PFSK-1 (cell line): Measurements from ENCODE around the gene NRSN1.

Experiments
- POLR2AphosphoS5 ChIP-seq: IDR thresholded peaks from 2 replicates; pipeline ENCODE4 v1.6.1; 2012; ENCODE audit warnings: low read depth, mild to moderate bottlenecking, control low read depth, low read length, moderate library complexity
- REST ChIP-seq, 2 experiments: IDR thresholded peaks; 2 replicates each; pipeline versions ENCODE4 v1.6.1 to v1.8.0; 2011 to 2012; ENCODE audit warnings: low read depth in 2 of 2, low read length in 2 of 2, control low read depth in 1 of 2, inconsistent platforms in 1 of 2, mild to moderate bottlenecking in 1 of 2, moderate library complexity in 1 of 2; ENCODE audit not compliant: insufficient read depth in 1 of 2
- SIN3A ChIP-seq: IDR thresholded peaks from 2 replicates; pipeline ENCODE4 v1.6.1; 2012; ENCODE audit warnings: mild to moderate bottlenecking, low read length, moderate library complexity, borderline replicate concordance; ENCODE audit not compliant: insufficient read depth
- TAF1 ChIP-seq: IDR thresholded peaks from 2 replicates; pipeline ENCODE4 v1.6.1; 2012; ENCODE audit warnings: low read length, control low read depth, borderline replicate concordance; ENCODE audit not compliant: insufficient read depth

- TF ChIP-seq POLR2AphosphoS5 (no peak), REST (IDR thresholded peaks at IDR 0.05; ENCODE audit: insufficient read depth in 1 of 2, low read depth in 2 of 2, low read length in 2 of 2) (no peak), TAF1 (no peak), SIN3A (no peak)
These were observed 26.0 kb downstream of the NRSN1 start for GRCh38 chr6:24152014-24152413.
